ENCODE data around the gene RPS6KA5.
"Not testable (repeated sequence)": the region's sequence is repeated elsewhere in the genome, so short reads cannot be mapped to it uniquely, and the experiment has no call there.

RPS6KA5 gene

GRCh38 chr14:91088585-91089235 lies 28.3 kb upstream of the RPS6KA5 start:
- Histone ChIP-seq H3K36me3 (replicated peaks) (no peaks in the 10 kb centered on the region), H3K27ac (no peak overlapping the region), H3K4me3 (ENCODE audit: low read depth, low read length) (no peak overlapping the region), H3K27me3 (replicated peaks) (no peaks in the 10 kb centered on the region)
- no peak for TF ChIP-seq CTCF (IDR thresholded peaks at IDR 0.05; ENCODE audit: low read depth, low read length, missing control alignments)
- DNase-seq, result no peak
- in situ Hi-C loops (cut with HindIII; ENCODE audit: low pct_ligation_motif_present, low sequenced_read_pairs), result no loop called here

GRCh38 chr14:91087470-91087869 lies 27.0 kb upstream of the RPS6KA5 start:
- in situ Hi-C loops (cut with HindIII; ENCODE audit: low pct_ligation_motif_present, low sequenced_read_pairs); H3K36me3 ChIP-seq (replicated peaks); H3K4me3 ChIP-seq (ENCODE audit: low read depth, low read length); H3K27me3 ChIP-seq (replicated peaks); H3K27ac ChIP-seq; DNase-seq: not testable (repeated sequence)

GRCh38 chr14:91084516-91084915 lies 24.1 kb upstream of the RPS6KA5 start:
- Histone ChIP-seq H3K27ac (no peak overlapping the region), H3K4me3 (ENCODE audit: low read depth, low read length) (no peak overlapping the region), H3K27me3 (replicated peaks) (no peaks in the 10 kb centered on the region), H3K36me3 (replicated peaks) (no peaks in the 10 kb centered on the region)
- in situ Hi-C loops (cut with HindIII; ENCODE audit: low pct_ligation_motif_present, low sequenced_read_pairs), result no loop called here
- no peak for DNase-seq
- TF ChIP-seq CTCF (IDR thresholded peaks at IDR 0.05; ENCODE audit: low read depth, low read length, missing control alignments), result no peak

- H3K27me3 ChIP-seq (replicated peaks), result no peaks in the 10 kb centered on the region
- no peak overlapping the region for H3K4me3 ChIP-seq (ENCODE audit: low read depth, low read length)
- no peak for DNase-seq
- no peaks in the 10 kb centered on the region for H3K36me3 ChIP-seq (replicated peaks)
- H3K27ac ChIP-seq, result no peak overlapping the region
- no peak for TF ChIP-seq CTCF (IDR thresholded peaks at IDR 0.05; ENCODE audit: low read depth, low read length, missing control alignments)
- in situ Hi-C loops (cut with HindIII; ENCODE audit: low pct_ligation_motif_present, low sequenced_read_pairs), result no loop called here
Observed at GRCh38 chr14:91082282-91082681, 21.8 kb upstream of the RPS6KA5 start.

- in situ Hi-C loops (cut with HindIII; ENCODE audit: low pct_ligation_motif_present, low sequenced_read_pairs), result no loop called here
- TF ChIP-seq CTCF (IDR thresholded peaks at IDR 0.05; ENCODE audit: low read depth, low read length, missing control alignments), result no peak
- Histone ChIP-seq H3K27ac (no peak overlapping the region), H3K27me3 (replicated peaks) (no peaks in the 10 kb centered on the region), H3K36me3 (replicated peaks) (no peaks in the 10 kb centered on the region), H3K4me3 (ENCODE audit: low read depth, low read length) (no peak overlapping the region)
- DNase-seq, result no peak
Observed at GRCh38 chr14:91080071-91080470, 19.6 kb upstream of the RPS6KA5 start.

GRCh38 chr14:91078095-91078737 lies 17.8 kb upstream of the RPS6KA5 start:
- Histone ChIP-seq H3K4me3 (ENCODE audit: low read depth, low read length) (no peak overlapping the region), H3K27me3 (replicated peaks) (no peaks in the 10 kb centered on the region), H3K27ac (no peak overlapping the region), H3K36me3 (replicated peaks) (no peaks in the 10 kb centered on the region)
- no peak for DNase-seq
- in situ Hi-C loops (cut with HindIII; ENCODE audit: low pct_ligation_motif_present, low sequenced_read_pairs), result no loop called here
- TF ChIP-seq CTCF (IDR thresholded peaks at IDR 0.05; ENCODE audit: low read depth, low read length, missing control alignments), result no peak

All from brain microvascular endothelial cell (primary cell).